Astrocyte (in vitro differentiated cells and primary cell): ENCODE results near the gene UBAP1. TPM values are rescaled to one million over a fixed set of nuclear protein-coding genes. Genes with fewer than 3 reads are reported as not detected.

ENCODE experiments used
- DNase-seq: peaks from one replicate; pipeline ENCODE4 v3.0.0-alpha.2; 2010; ENCODE audit warnings: low read depth
- FAIRE-seq: peaks from 2 replicates; lab custom pipeline; 2011; peaks lifted over from hg19 to GRCh38; lab: Jason Lieb, UNC
- H2AFZ ChIP-seq: 2 replicates; pipeline ENCODE4 v1.6.0; 2012; ENCODE audit warnings: low read depth, low read length, inconsistent platforms
- H3K27ac ChIP-seq: 2 replicates; pipeline ENCODE4 v1.5.1; 2011; ENCODE audit warnings: low read depth, low read length, inconsistent platforms
- H3K27me3 ChIP-seq: 2 replicates; pipeline ENCODE4 v1.6.0; 2011; ENCODE audit warnings: low read length, inconsistent platforms; ENCODE audit not compliant: insufficient read depth
- H3K36me3 ChIP-seq: 2 replicates; pipeline ENCODE4 v1.5.1; 2011; ENCODE audit warnings: low read length, inconsistent platforms; ENCODE audit not compliant: insufficient read depth
- H3K4me1 ChIP-seq: 2 replicates; pipeline ENCODE4 v1.5.1; 2011; ENCODE audit warnings: low read length, inconsistent platforms; ENCODE audit not compliant: insufficient read depth
- H3K4me2 ChIP-seq: 2 replicates; pipeline ENCODE4 v1.6.0; 2012; ENCODE audit warnings: low read length, inconsistent platforms
- H3K4me3 ChIP-seq: 2 replicates; pipeline ENCODE4 v1.5.1; 2011; ENCODE audit warnings: low read depth, mild to moderate bottlenecking, low read length, inconsistent platforms; ENCODE audit not compliant: insufficient read depth
- H3K79me2 ChIP-seq: 2 replicates; pipeline ENCODE4 v1.6.0; 2012; ENCODE audit warnings: mild to moderate bottlenecking, low read length, inconsistent platforms; ENCODE audit not compliant: insufficient read depth
- H3K9ac ChIP-seq: 2 replicates; pipeline ENCODE4 v1.6.0; 2012; ENCODE audit warnings: mild to moderate bottlenecking, low read length, inconsistent platforms
- H3K9me3 ChIP-seq: 2 replicates; pipeline ENCODE4 v1.5.1; 2012; ENCODE audit warnings: low read depth, mild to moderate bottlenecking, low read length, inconsistent platforms; ENCODE audit not compliant: insufficient read depth
- H4K20me1 ChIP-seq: 2 replicates; pipeline ENCODE4 v1.6.0; 2012; ENCODE audit warnings: low read length, inconsistent platforms; ENCODE audit not compliant: insufficient read depth
- H3K27ac Mint-ChIP-seq: one replicate; pipeline ENCODE4 v1.8.0; 2021; ENCODE audit warnings: mild to moderate bottlenecking, mixed read lengths; ENCODE audit not compliant: unreplicated experiment
- H3K27me3 Mint-ChIP-seq: one replicate; pipeline ENCODE4 v1.8.0; 2021; ENCODE audit warnings: low read depth, mixed read lengths; ENCODE audit not compliant: unreplicated experiment
- H3K36me3 Mint-ChIP-seq: one replicate; pipeline ENCODE4 v1.8.0; 2021; ENCODE audit warnings: low read depth, mixed read lengths; ENCODE audit not compliant: unreplicated experiment
- H3K4me1 Mint-ChIP-seq: one replicate; pipeline ENCODE4 v1.8.0; 2021; ENCODE audit warnings: low read depth, mixed read lengths; ENCODE audit not compliant: unreplicated experiment
- H3K4me3 Mint-ChIP-seq: one replicate; pipeline ENCODE4 v1.8.0; 2021; ENCODE audit warnings: mild to moderate bottlenecking, moderate library complexity, mixed read lengths; ENCODE audit not compliant: unreplicated experiment
- H3K9me3 Mint-ChIP-seq: one replicate; pipeline ENCODE4 v1.8.0; 2021; ENCODE audit warnings: mild to moderate bottlenecking, mixed read lengths; ENCODE audit not compliant: unreplicated experiment
- EZH2 ChIP-seq: IDR thresholded peaks from 2 replicates; pipeline ENCODE4 v1.6.1; 2012; ENCODE audit warnings: mild to moderate bottlenecking, low read length, inconsistent platforms; ENCODE audit not compliant: insufficient read depth
- total RNA-seq: library from RNA; stranded (reverse); gene quantifications from 2 replicates; pipeline ENCODE4 v1.2.1, GENCODE V29; 2021
- TF ChIP-seq, protein P1 (sequence below): IDR thresholded peaks from 2 replicates; pipeline ENCODE4 v1.5.1; 2011; ENCODE audit warnings: low read depth, mild to moderate bottlenecking, inconsistent platforms, low read length, moderate library complexity; ENCODE audit not compliant: insufficient read depth

The UBAP1 gene
- total RNA-seq, 1 donor from 2014 or later, result 52.0 TPM

DNA sequence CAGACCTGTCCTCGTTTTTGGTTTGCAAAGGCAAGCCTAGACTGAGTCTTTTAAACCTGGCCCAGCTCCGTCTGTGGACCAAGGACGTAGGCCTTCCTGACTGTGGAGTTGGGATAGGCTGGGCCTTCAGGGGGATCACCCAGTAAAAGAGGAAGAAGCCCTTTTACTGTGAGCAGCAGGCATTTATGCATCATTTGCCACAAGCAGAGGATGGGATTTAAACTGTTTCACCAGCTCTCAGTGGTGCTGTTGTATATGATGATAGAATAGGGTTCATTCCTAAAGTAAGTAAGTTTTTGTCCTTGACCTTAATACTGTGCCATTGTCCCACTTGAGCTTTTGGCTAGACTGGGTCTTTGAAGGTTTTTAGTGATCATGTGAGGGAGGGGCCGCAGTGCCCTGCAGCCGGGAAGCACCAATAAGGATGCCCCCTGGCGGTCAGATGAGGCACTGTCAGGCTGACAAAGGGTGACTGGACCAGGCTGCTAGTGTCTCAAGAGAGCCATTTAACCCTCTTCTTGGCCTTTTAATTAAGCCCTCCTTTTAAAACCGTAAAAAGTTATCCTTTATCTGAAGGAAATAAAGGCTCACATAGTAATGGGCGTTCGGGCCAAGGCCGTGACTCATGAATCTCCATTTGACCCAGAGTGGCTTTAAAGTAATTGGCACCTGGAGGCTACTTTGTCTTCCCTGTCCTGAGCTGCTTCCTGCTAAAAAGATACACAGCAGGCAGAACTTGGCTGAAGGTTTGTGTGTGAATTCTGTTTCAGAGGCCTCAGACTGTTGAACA is 74.0 kb downstream of the UBAP1 start:
- H3K79me2 ChIP-seq, result peaks cover 18% of the 10 kb centered on the region
- H3K36me3 ChIP-seq, result peaks cover 14% of the 10 kb centered on the region
- Mint-ChIP-seq H3K9me3 (no peaks in the 10 kb centered on the region), H3K27ac (peak overlapping the region; percentile 93), H3K36me3 (peaks cover 36% of the 10 kb centered on the region), H3K4me1 (peaks cover 29% of the 10 kb centered on the region), H3K4me3 (no peak overlapping the region), H3K27me3 (no peaks in the 10 kb centered on the region)
- peaks cover 24% of the 10 kb centered on the region for H4K20me1 ChIP-seq
- no peaks in the 10 kb centered on the region for H3K9me3 ChIP-seq
- peaks cover 33% of the 10 kb centered on the region for H3K4me1 ChIP-seq
- peak overlapping the region; percentile 27 for H3K4me2 ChIP-seq
- no peak overlapping the region for H3K4me3 ChIP-seq
- DNase-seq (peak; percentile 61), FAIRE-seq (peak; percentile 5)
- TF ChIP-seq, protein P1, sequence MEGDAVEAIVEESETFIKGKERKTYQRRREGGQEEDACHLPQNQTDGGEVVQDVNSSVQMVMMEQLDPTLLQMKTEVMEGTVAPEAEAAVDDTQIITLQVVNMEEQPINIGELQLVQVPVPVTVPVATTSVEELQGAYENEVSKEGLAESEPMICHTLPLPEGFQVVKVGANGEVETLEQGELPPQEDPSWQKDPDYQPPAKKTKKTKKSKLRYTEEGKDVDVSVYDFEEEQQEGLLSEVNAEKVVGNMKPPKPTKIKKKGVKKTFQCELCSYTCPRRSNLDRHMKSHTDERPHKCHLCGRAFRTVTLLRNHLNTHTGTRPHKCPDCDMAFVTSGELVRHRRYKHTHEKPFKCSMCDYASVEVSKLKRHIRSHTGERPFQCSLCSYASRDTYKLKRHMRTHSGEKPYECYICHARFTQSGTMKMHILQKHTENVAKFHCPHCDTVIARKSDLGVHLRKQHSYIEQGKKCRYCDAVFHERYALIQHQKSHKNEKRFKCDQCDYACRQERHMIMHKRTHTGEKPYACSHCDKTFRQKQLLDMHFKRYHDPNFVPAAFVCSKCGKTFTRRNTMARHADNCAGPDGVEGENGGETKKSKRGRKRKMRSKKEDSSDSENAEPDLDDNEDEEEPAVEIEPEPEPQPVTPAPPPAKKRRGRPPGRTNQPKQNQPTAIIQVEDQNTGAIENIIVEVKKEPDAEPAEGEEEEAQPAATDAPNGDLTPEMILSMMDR, result peak; percentile 98
- TF ChIP-seq EZH2, result no peak
- H3K9ac ChIP-seq, result peak overlapping the region; percentile 54
- peak overlapping the region; percentile 74 for H3K27ac ChIP-seq
- no peak overlapping the region for H2AFZ ChIP-seq
- H3K27me3 ChIP-seq, result no peaks in the 10 kb centered on the region

DNA sequence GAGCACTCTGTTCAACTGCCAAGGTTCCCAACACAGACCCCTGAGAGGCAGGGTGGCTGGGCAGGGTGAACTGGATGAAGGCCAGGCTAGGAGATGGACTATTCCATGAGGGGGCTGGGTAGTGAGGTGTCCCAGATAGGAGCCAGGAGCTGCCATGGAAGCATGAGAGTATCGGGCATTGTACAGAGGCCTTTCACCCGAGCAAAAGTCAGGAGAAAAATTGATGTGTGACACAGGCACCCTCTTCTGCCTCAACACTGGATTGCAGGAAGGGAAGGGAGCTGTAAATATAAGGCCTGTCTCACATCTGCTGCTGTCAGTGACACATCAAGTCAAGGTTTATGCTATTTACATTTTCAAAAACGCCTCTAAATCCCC is 74.6 kb downstream of the UBAP1 start:
- Histone ChIP-seq H3K27me3 (no peaks in the 10 kb centered on the region), H3K4me1 (peaks cover 33% of the 10 kb centered on the region), H3K36me3 (peaks cover 11% of the 10 kb centered on the region), H3K4me3 (no peak overlapping the region), H3K9ac (peak overlapping the region; percentile 54), H3K4me2 (peak overlapping the region; percentile 27), H3K27ac (peak overlapping the region; percentile 74), H3K79me2 (peaks cover 13% of the 10 kb centered on the region), H2AFZ (no peak overlapping the region), H4K20me1 (peaks cover 21% of the 10 kb centered on the region), H3K9me3 (no peaks in the 10 kb centered on the region)
- Mint-ChIP-seq H3K36me3 (peaks cover 40% of the 10 kb centered on the region), H3K4me3 (no peak overlapping the region), H3K27me3 (no peaks in the 10 kb centered on the region), H3K4me1 (peaks cover 29% of the 10 kb centered on the region), H3K27ac (peak overlapping the region; percentile 93), H3K9me3 (no peaks in the 10 kb centered on the region)
- DNase-seq, result no peak
- FAIRE-seq, result peak; percentile 26
- TF ChIP-seq, protein P1, result no peak
- TF ChIP-seq EZH2, result no peak
